Brain microvascular endothelial cell (primary cell): ENCODE results near the gene PARP3.

Experiments
- DNase-seq: peaks from one replicate; pipeline ENCODE4 v3.0.0-alpha.2; 2020
- H3K27ac ChIP-seq: fragments of 250-450 bp; sonication (Bioruptor Pico); 2 replicates; pipeline ENCODE4 v1.5.1; 2020; ENCODE audit warnings: mild to moderate bottlenecking, moderate library complexity
- H3K27me3 ChIP-seq: fragments of 250-450 bp; sonication (Bioruptor Pico); replicated peaks from 2 replicates; pipeline ENCODE4 v1.5.1; 2020; ENCODE audit warnings: mild to moderate bottlenecking
- H3K36me3 ChIP-seq: fragments of 250-450 bp; sonication (Bioruptor Pico); replicated peaks from 2 replicates; pipeline ENCODE4 v1.5.1; 2020; ENCODE audit warnings: mild to moderate bottlenecking
- H3K4me3 ChIP-seq: 2 replicates; pipeline ENCODE4 v1.5.1; 2011; ENCODE audit warnings: low read depth, mild to moderate bottlenecking, control low read depth, low read length, moderate library complexity
- in situ Hi-C: cut with HindIII; loops from 2 replicates; pipeline ENCODE4 v1.10.0; 2017; ENCODE audit warnings: low sequenced_read_pairs, low pct_ligation_motif_present
- TF ChIP-seq, protein P1 (sequence below): IDR thresholded peaks from 2 replicates; pipeline ENCODE4 v1.5.1; 2011; ENCODE audit warnings: low read depth, mild to moderate bottlenecking, moderate library complexity, low read length, control low read depth, inconsistent platforms; ENCODE audit errors: missing control alignments

PARP3 gene

DNA sequence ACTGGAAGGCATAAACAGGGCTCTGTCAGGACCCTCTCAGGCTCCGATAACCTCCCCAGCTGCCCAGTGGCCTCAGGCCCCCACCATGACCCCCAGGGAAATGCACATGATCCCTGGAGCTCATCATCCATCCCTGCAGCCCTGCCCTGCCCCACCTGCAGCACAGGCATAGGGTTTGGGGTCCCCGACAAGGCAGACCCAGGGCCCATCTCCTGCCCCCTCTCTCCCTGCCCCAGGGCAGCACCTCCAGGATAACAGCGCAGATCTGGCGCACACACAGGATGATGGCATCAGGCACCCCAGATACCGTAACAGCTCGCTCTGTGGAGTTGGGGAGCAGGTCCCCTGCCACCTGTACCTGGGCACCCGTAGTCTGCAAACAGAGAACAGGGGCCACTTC lies 17.5 kb downstream of the PARP3 start:
- Histone ChIP-seq H3K4me3 (no peak overlapping the region), H3K27ac (no peak overlapping the region), H3K36me3 (peaks cover 2% of the 10 kb centered on the region), H3K27me3 (no peaks in the 10 kb centered on the region)
- TF ChIP-seq, protein P1, sequence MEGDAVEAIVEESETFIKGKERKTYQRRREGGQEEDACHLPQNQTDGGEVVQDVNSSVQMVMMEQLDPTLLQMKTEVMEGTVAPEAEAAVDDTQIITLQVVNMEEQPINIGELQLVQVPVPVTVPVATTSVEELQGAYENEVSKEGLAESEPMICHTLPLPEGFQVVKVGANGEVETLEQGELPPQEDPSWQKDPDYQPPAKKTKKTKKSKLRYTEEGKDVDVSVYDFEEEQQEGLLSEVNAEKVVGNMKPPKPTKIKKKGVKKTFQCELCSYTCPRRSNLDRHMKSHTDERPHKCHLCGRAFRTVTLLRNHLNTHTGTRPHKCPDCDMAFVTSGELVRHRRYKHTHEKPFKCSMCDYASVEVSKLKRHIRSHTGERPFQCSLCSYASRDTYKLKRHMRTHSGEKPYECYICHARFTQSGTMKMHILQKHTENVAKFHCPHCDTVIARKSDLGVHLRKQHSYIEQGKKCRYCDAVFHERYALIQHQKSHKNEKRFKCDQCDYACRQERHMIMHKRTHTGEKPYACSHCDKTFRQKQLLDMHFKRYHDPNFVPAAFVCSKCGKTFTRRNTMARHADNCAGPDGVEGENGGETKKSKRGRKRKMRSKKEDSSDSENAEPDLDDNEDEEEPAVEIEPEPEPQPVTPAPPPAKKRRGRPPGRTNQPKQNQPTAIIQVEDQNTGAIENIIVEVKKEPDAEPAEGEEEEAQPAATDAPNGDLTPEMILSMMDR: no peak
- no peak for DNase-seq
- in situ Hi-C loops: no loop called here

DNA sequence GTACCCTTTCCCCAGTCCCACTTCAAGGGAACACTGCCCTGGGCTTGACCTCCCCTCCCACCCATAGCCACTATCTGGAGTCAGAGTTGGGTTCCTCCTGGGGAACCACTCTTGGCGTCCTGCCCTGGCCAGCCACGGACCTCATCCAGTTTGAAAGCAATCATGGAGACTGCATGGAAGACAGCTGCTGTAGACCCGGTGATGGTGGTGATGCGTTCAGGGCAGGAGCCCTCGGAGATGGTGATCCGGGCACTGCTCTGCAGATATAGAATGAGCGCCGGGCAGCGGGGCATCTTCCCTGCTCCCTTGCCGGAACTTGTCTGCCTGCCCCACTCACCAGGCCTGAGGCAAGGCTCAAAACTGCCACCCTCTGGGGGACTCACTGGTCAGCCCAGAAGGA lies 18.2 kb downstream of the PARP3 start:
- in situ Hi-C loops: no loop called here

DNA sequence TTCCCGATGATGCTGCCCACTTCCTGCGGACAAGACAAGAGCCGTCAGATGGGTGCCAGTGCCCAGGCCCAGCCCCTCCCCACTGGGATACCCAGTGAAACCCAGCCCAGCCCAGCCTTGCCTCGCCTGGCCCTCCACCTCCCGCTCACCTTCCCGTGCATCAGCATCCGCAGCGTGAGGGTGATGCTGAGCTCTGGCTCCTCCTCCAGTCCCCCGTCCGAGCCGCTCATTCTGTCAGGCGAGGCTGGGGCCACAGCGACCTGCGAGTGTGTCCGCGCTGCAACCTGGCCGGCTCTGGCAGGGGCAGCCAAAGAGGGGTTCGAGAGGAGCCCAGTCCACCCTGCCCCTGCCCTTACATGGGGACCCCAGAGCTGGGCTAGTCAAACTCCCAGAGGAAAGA lies 18.8 kb downstream of the PARP3 start:
- Histone ChIP-seq H3K27ac (no peak overlapping the region), H3K27me3 (no peaks in the 10 kb centered on the region), H3K36me3 (peaks cover 2% of the 10 kb centered on the region), H3K4me3 (no peak overlapping the region)
- TF ChIP-seq, protein P1: no peak
- DNase-seq: no peak
- in situ Hi-C loops: no loop called here

More for the DNA sequence above, 18.2 kb downstream of the PARP3 start:
- H3K36me3 ChIP-seq: peaks cover 2% of the 10 kb centered on the region
- TF ChIP-seq, protein P1: no peak
- DNase-seq: no peak
- H3K4me3 ChIP-seq: no peak overlapping the region
- H3K27me3 ChIP-seq: no peaks in the 10 kb centered on the region
- H3K27ac ChIP-seq: no peak overlapping the region

DNA sequence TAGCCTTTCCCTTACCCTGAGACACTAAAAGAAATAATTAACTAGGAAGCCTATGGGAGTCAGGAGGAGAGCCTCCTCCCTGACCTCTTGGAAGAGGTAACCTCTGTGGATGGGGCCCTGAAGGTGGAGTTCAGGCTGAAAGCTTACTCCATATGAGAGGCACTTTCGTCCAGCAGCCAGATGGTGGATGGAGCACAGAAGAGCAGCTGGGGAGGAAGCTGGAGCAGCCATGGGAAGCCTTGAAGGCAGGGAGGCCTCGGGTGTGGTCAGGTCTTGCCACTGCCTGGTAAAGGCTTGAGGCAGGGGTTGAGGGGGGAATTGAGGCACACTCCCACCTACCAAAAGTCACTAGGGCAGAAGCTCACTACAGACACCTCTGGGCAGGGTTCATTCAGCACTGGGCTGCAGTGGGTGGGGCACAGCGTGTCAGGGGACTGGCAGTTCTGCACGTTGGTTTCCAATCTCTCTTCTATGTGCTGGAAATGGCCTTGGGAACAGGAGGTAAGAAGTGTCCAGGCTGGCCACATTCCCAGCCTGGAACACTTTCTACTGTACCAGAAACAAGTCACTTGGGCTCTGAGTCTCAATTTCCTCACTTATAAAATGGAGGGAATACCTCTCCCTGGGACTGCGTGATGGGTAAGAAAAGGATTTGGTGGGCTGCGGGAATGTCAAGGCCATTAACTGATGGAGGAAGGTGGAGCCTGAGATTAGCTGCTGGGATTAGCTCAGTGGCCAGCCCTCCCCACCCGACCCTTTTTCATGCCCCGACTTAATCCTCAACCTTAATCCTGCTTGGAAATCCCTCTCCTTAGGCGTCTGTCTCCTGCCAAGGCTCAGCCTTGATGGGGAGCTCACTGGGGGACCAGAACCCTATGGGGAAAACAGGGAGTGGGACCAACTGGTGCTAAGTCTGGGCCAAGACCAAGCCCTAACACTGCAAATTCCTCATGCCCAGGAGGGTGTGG lies 19.7 kb downstream of the PARP3 start:
- Histone ChIP-seq H3K27ac (no peak overlapping the region), H3K27me3 (no peaks in the 10 kb centered on the region), H3K4me3 (no peak overlapping the region), H3K36me3 (peaks cover 2% of the 10 kb centered on the region)
- DNase-seq: no peak
- TF ChIP-seq, protein P1: no peak
- in situ Hi-C loops: no loop called here

DNA sequence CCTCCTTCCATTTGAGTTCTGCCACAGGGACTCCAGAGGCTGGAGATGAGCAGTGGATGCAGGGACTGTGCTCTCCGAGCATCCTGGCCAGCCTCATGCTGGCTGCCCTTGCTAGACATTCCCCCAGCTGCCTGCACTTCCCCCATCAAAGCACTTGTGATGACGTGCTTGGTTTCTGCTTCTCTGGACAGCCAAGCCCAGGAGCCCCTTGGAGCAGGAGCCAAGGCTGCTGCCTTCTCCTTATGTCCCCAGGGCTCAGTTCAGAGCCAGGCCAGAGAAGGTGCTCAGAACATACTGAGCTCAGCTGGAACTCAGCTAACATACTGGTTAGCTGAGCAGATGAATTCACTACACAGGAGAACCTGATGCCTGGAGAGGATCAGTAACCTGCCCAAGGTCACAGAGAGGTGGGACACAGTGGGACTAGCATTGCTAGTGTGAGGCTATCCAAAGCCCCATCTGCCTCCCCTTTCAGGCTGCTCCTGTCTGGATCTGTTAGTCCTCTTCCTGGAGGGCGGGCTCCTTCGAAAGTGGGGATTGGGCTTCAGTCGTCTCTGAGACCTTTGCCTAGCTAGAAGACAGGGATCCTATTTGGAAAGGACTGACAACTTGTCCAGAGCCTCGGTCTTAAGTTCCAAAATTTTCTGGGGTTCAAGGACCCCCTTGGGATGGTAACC lies 20.8 kb downstream of the PARP3 start:
- in situ Hi-C loops: no loop called here
- Histone ChIP-seq H3K27me3 (no peaks in the 10 kb centered on the region), H3K27ac (no peak overlapping the region), H3K36me3 (peaks cover 2% of the 10 kb centered on the region), H3K4me3 (no peak overlapping the region)
- TF ChIP-seq, protein P1: no peak
- DNase-seq: no peak
